Measurements from ENCODE around the gene PHF14.

DNA sequence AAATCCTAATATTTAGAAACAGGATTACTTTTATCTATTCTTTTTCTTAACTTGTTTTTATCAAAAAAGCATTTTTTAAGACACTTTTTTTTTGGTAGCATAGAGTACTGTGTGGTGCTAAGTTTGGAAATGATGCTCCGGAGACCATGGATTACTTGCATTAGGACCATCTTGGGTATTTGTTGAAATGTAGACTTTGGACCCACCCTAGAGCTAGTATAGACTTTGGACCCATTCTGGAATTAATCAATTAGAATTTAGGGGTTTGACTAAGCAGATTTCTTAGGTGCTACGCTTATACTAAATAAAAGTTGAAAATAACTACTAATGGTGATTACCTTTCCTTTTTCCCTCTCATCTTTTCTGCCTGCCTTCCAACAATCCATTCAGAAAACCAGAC, 80.4 kb downstream of the PHF14 start:
- TF ChIP-seq, protein P1, sequence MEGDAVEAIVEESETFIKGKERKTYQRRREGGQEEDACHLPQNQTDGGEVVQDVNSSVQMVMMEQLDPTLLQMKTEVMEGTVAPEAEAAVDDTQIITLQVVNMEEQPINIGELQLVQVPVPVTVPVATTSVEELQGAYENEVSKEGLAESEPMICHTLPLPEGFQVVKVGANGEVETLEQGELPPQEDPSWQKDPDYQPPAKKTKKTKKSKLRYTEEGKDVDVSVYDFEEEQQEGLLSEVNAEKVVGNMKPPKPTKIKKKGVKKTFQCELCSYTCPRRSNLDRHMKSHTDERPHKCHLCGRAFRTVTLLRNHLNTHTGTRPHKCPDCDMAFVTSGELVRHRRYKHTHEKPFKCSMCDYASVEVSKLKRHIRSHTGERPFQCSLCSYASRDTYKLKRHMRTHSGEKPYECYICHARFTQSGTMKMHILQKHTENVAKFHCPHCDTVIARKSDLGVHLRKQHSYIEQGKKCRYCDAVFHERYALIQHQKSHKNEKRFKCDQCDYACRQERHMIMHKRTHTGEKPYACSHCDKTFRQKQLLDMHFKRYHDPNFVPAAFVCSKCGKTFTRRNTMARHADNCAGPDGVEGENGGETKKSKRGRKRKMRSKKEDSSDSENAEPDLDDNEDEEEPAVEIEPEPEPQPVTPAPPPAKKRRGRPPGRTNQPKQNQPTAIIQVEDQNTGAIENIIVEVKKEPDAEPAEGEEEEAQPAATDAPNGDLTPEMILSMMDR (conservative IDR thresholded peaks at IDR 0.05) = no peak
- TF ChIP-seq ZFX (IDR thresholded peaks at IDR 0.05) = no peak
